Coronary artery (tissue), 2 donors: ENCODE measurements around the gene RELL1.

Source experiments
- DNase-seq: peaks from one replicate; pipeline ENCODE4 v3.0.0-alpha.2; 2017; ENCODE audit warnings: low spot score
- H3K27ac ChIP-seq, 2 donors: fragments of 200-600 bp; sonication (generic); one replicate each; pipeline ENCODE4 v1.5.1; 2016 to 2019
- H3K4me3 ChIP-seq: fragments of 200-600 bp; sonication (generic); 2 replicates; pipeline ENCODE4 v1.5.1; 2016; ENCODE audit warnings: mild to moderate bottlenecking, moderate library complexity
- TF ChIP-seq, protein P1 (sequence below): fragments of 200-600 bp; sonication (generic); IDR thresholded peaks from one replicate; pipeline ENCODE4 v1.5.1; 2019; ENCODE audit warnings: antibody characterized with exemption

The RELL1 gene

GRCh38 chr4:37602454-37603069, 83.6 kb downstream of the RELL1 start:
- Histone ChIP-seq H3K27ac (no peak overlapping the region), H3K4me3 (no peak overlapping the region)
- DNase-seq: no peak
- TF ChIP-seq, protein P1, sequence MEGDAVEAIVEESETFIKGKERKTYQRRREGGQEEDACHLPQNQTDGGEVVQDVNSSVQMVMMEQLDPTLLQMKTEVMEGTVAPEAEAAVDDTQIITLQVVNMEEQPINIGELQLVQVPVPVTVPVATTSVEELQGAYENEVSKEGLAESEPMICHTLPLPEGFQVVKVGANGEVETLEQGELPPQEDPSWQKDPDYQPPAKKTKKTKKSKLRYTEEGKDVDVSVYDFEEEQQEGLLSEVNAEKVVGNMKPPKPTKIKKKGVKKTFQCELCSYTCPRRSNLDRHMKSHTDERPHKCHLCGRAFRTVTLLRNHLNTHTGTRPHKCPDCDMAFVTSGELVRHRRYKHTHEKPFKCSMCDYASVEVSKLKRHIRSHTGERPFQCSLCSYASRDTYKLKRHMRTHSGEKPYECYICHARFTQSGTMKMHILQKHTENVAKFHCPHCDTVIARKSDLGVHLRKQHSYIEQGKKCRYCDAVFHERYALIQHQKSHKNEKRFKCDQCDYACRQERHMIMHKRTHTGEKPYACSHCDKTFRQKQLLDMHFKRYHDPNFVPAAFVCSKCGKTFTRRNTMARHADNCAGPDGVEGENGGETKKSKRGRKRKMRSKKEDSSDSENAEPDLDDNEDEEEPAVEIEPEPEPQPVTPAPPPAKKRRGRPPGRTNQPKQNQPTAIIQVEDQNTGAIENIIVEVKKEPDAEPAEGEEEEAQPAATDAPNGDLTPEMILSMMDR: no peak

GRCh38 chr4:37601531-37601930, 84.6 kb downstream of the RELL1 start:
- TF ChIP-seq, protein P1: no peak
- no peak for DNase-seq
- H3K27ac ChIP-seq: no peak overlapping the region
- H3K4me3 ChIP-seq: no peak overlapping the region

DNA sequence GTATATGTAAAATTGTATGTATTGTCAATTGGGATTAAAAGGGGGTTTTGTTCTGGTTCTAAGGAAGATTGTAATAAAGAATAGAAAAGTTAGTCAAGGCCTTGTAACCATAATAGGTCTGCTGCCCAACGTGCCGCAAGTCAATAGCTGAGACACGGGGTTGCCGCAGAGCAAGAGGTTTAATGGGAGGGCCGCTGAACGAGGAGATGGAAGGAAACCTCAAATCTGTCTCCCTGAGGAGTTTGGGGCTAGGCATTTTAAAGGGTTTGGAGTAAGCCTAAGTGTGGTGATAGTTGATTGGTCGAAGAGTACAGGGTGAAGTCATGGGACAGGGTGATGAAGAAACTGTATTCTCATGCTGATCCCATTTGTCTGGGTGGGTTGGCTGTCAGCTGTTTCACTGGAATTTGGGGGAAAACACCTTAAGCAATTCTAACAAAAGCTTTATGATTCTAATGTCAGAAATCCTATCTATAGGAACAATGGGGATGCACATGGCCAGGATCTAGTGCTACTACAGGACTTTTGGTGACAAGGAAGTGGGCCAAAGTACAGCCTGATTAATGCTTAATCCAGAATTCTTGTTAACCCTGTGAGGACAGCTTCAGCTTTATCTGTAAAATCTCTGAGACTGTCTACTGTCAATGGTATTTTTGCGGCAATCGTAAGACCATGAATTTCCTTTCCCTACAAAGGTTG, 86.9 kb downstream of the RELL1 start:
- DNase-seq: no peak
- TF ChIP-seq, protein P1: no peak
- Histone ChIP-seq H3K27ac (no peak overlapping the region), H3K4me3 (no peak overlapping the region)

- TF ChIP-seq, protein P1: no peak
- DNase-seq: no peak
- no peak overlapping the region for H3K4me3 ChIP-seq
- H3K27ac ChIP-seq: no peak overlapping the region
These were observed 89.1 kb downstream of the RELL1 start for GRCh38 chr4:37597034-37597433.

DNA sequence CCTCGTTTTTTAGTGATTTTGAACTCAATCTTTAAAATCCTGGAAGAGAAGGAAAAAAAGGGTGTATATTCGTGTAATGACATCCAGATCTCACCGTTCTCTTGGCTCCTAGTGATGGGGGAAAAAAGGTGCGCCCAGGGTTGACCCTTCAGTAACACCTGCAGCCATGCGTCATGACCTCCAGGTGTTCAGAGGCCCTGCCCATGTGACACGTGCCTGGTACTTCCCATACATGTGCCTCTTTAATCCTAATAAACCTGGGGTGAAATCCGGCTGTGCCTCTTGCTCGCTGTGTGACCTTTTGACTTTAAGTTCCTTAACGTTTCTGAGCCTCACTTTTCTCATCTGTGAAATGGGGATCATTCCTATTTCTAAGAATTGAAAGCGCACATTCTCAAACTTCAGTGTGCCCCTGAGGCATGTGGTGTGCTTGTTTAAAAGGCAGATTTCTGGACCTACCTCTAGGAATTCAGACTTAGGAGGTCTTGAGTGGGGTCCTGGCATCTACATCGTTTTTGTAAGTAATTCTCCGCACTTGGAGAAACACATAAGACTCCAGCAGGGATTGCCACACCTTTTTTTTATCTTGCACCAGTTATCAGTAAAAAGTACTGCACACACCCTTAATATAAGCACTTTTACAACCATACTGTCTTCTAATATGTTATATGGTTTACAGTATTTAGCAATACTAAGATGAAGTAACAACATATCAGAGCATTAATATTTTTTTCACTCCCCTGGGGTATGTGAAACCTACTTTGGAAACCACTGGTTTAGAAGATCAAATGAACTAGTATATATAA, 90.1 kb downstream of the RELL1 start:
- Histone ChIP-seq H3K4me3 (no peak overlapping the region), H3K27ac (no peak overlapping the region)

GRCh38 chr4:37594099-37594498, 92.1 kb downstream of the RELL1 start:
- DNase-seq: no peak
- no peak overlapping the region for H3K27ac ChIP-seq
- TF ChIP-seq, protein P1: no peak
- no peak overlapping the region for H3K4me3 ChIP-seq

More for the DNA sequence above, 90.1 kb downstream of the RELL1 start:
- no peak for DNase-seq
- TF ChIP-seq, protein P1: no peak
